ENCODE data around the gene MCM3AP. TPM values are rescaled to one million over a fixed set of nuclear protein-coding genes. Genes with fewer than 3 reads are reported as not detected.

The MCM3AP gene
- total and polyA plus RNA-seq, 9 of the 15 experiments (the other 6 are each of a cell fraction or from before 2014, with no cell fraction given) = 6.5 to 179 (median 69.6) TPM

GRCh38 chr21:46318464-46318845, 33.0 kb upstream of the MCM3AP start (continued):
- no peak for TF ChIP-seq CHD7 (IDR thresholded peaks at IDR 0.05; ENCODE audit: low read depth, low read length)
- TF ChIP-seq POLR2A (conservative IDR thresholded peaks at IDR 0.05) = peak; percentile 33; the same call in 1 of the 2 replicates
- TF ChIP-seq POLR2AphosphoS2 (IDR thresholded peaks at IDR 0.05; ENCODE audit: low read length) = 0 out of 2 replicates have a peak, but pooled peaks have one; percentile 22

Measured in K562 (cell line).